Endothelial cell of umbilical vein (primary cell): ENCODE data around the gene AUTS2.

Source experiments
- CTCF ChIP-seq, 2 donors: IDR thresholded peaks; 1 replicate in 1 of 2; 2 replicates in 1 of 2; pipeline ENCODE4 v1.5.1; 2011; ENCODE audit warnings: low read length in 2 of 2, mild to moderate bottlenecking in 2 of 2, moderate library complexity in 2 of 2, control low read depth in 1 of 2, inconsistent platforms in 1 of 2, low read depth in 1 of 2; ENCODE audit not compliant: insufficient read depth in 1 of 2; ENCODE audit errors: extremely low read depth in 1 of 2
- EZH2 ChIP-seq: IDR thresholded peaks from 2 replicates; pipeline ENCODE4 v1.6.1; 2012; ENCODE audit warnings: borderline replicate concordance, low read depth, mild to moderate bottlenecking, moderate library complexity, low read length, inconsistent platforms; ENCODE audit not compliant: severe bottlenecking
- FOS ChIP-seq: IDR thresholded peaks from 2 replicates; pipeline ENCODE4 v1.6.1; 2011; ENCODE audit warnings: mild to moderate bottlenecking, low read length, moderate library complexity, borderline replicate concordance; ENCODE audit not compliant: insufficient read depth
- GATA2 ChIP-seq: IDR thresholded peaks from 2 replicates; pipeline ENCODE4 v1.7.0; 2011; ENCODE audit warnings: low read depth, mild to moderate bottlenecking, moderate library complexity, mixed read lengths, low read length; ENCODE audit not compliant: insufficient read length, insufficient read depth
- JUN ChIP-seq: IDR thresholded peaks from 2 replicates; pipeline ENCODE4 v1.6.1; 2011; ENCODE audit warnings: borderline replicate concordance, low read depth; ENCODE audit not compliant: insufficient read length, insufficient read depth
- MAX ChIP-seq: IDR thresholded peaks from 2 replicates; pipeline ENCODE4 v1.6.1; 2011; ENCODE audit not compliant: insufficient read depth, insufficient read length
- MYC ChIP-seq: IDR thresholded peaks from one replicate; pipeline ENCODE4 v1.6.1; 2011; ENCODE audit warnings: mild to moderate bottlenecking, low read depth, low read length
- POLR2A ChIP-seq: IDR thresholded peaks from 2 replicates; pipeline ENCODE4 v1.6.1; 2012; ENCODE audit warnings: low read depth, mild to moderate bottlenecking, control low read depth, low read length
- POLR2AphosphoS5 ChIP-seq: IDR thresholded peaks from 2 replicates; pipeline ENCODE4 v1.6.1; 2012; ENCODE audit warnings: low read depth, mild to moderate bottlenecking, control low read depth, low read length, moderate library complexity; ENCODE audit not compliant: insufficient read depth

GRCh38 chr7:69849268-69849667, 251.0 kb downstream of the AUTS2 start:
- TF ChIP-seq CTCF (IDR thresholded peaks at IDR 0.05; ENCODE audit: extremely low read depth in 1 of 2, insufficient read depth in 1 of 2, low read depth in 1 of 2, low read length in 2 of 2) = no peak
- TF ChIP-seq POLR2A = no peak
- no peak for TF ChIP-seq POLR2AphosphoS5
- no peak for TF ChIP-seq EZH2
- no peak for TF ChIP-seq JUN
- no peak for TF ChIP-seq MAX
- TF ChIP-seq MYC = no peak
- no peak for TF ChIP-seq GATA2
- TF ChIP-seq FOS = no peak
